ENCODE data around the gene SLC7A5. TPM values are rescaled to one million over a fixed set of nuclear protein-coding genes. Genes with fewer than 3 reads are reported as not detected.

The SLC7A5 gene
- total and polyA plus RNA-seq, 2 of the 13 experiments (the other 11 are each of a cell fraction or from before 2014, with no cell fraction given) = 79.6 to 155 TPM

- peak; percentile 11; the same call in 1 of the 2 replicates for TF ChIP-seq ZNF280D (CRISPR knock-in tag; IDR thresholded peaks at IDR 0.05)
- TF ChIP-seq ARID5B (CRISPR knock-in tag; IDR thresholded peaks at IDR 0.05) = peak; percentile 54; the same call in 1 of the 2 replicates
- peak; percentile 24; the same call in 1 of the 2 replicates for TF ChIP-seq RAD21 (CRISPR knock-in tag; IDR thresholded peaks at IDR 0.05)
- TF ChIP-seq SOX5 (CRISPR knock-in tag; IDR thresholded peaks at IDR 0.05; ENCODE audit: borderline replicate concordance) = peak; percentile 21; the same call in 1 of the 2 replicates
These were observed 80.4 kb downstream of the SLC7A5 start (continued) for GRCh38 chr16:87788730-87789436.
